Stimulated activated naive B cell treated with anti-CD40 and anti-IgM and Interleukin-4, amounts not matched to agents 10 μg/mL and 1 μg/mL and 100 μg/mL, for 72 hours (primary cell): ENCODE measurements around the gene ATF7IP2.
"Not testable (repeated sequence)": the region's sequence is repeated elsewhere in the genome, so short reads cannot be mapped to it uniquely, and the experiment has no call there.

Experiments used
- ATAC-seq, 2 donors: fragments of 150-1000 bp; cut with Tn5 transposase; replicated peaks; 2 replicates each; pipeline ENCODE4 v1.10.0; 2021; ENCODE audit warnings: moderate library complexity in 1 of 2
- DNase-seq: peaks from one replicate; pipeline ENCODE4 v3.0.0; 2021
- H3K27ac Mint-ChIP-seq: one replicate; pipeline ENCODE4 v1.8.0; 2022; ENCODE audit warnings: mild to moderate bottlenecking, mixed read lengths
- H3K27me3 Mint-ChIP-seq, 2 donors: one replicate each; pipeline ENCODE4 v1.8.0; 2022; ENCODE audit warnings: mixed read lengths in 2 of 2
- H3K36me3 Mint-ChIP-seq, 2 donors: one replicate each; pipeline ENCODE4 v1.8.0; 2022; ENCODE audit warnings: mixed read lengths in 2 of 2, mild to moderate bottlenecking in 1 of 2
- H3K4me1 Mint-ChIP-seq, 2 donors: one replicate each; pipeline ENCODE4 v1.8.0; 2022; ENCODE audit warnings: mixed read lengths in 2 of 2, mild to moderate bottlenecking in 1 of 2
- H3K4me3 Mint-ChIP-seq, 2 donors: one replicate each; pipeline ENCODE4 v1.8.0; 2022; ENCODE audit warnings: mild to moderate bottlenecking in 2 of 2, mixed read lengths in 2 of 2, moderate library complexity in 1 of 2
- H3K9me3 Mint-ChIP-seq, 2 donors: one replicate each; pipeline ENCODE4 v1.8.0; 2022; ENCODE audit warnings: mixed read lengths in 2 of 2, mild to moderate bottlenecking in 1 of 2

Gene ATF7IP2, protein sequence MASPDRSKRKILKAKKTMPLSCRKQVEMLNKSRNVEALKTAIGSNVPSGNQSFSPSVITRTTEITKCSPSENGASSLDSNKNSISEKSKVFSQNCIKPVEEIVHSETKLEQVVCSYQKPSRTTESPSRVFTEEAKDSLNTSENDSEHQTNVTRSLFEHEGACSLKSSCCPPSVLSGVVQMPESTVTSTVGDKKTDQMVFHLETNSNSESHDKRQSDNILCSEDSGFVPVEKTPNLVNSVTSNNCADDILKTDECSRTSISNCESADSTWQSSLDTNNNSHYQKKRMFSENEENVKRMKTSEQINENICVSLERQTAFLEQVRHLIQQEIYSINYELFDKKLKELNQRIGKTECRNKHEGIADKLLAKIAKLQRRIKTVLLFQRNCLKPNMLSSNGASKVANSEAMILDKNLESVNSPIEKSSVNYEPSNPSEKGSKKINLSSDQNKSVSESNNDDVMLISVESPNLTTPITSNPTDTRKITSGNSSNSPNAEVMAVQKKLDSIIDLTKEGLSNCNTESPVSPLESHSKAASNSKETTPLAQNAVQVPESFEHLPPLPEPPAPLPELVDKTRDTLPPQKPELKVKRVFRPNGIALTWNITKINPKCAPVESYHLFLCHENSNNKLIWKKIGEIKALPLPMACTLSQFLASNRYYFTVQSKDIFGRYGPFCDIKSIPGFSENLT

GRCh38 chr16:10385725-10386516, at the start of gene ATF7IP2:
TSS of gene ATF7IP2 (plus strand) at chr16:10386061. CDS start at chr16:10430621, 44,560 bp downstream.
- peak; percentile 97 to 99 for ATAC-seq
- peaks cover 2 to 6% of the 10 kb centered on the region in 2 donors for H3K9me3 Mint-ChIP-seq
- H3K27ac Mint-ChIP-seq = peak within 1 kb of the TSS; percentile 99
- peak within 1 kb of the TSS; percentile 93 to 99 for H3K4me3 Mint-ChIP-seq
- peaks cover 22 to 34% of the 10 kb centered on the region in 2 donors for H3K4me1 Mint-ChIP-seq
- no peaks in the 10 kb centered on the region for H3K27me3 Mint-ChIP-seq
- peak; percentile 92 for DNase-seq
- H3K36me3 Mint-ChIP-seq = peaks cover 18 to 29% of the 10 kb centered on the region in 2 donors

GRCh38 chr16:10338426-10338825, 47.4 kb upstream of the ATF7IP2 start:
- no peak overlapping the region for H3K27ac Mint-ChIP-seq
- peaks cover 20 to 26% of the 10 kb centered on the region in 2 donors for H3K36me3 Mint-ChIP-seq
- no peaks in the 10 kb centered on the region for H3K27me3 Mint-ChIP-seq
- peaks cover 21 to 31% of the 10 kb centered on the region in 2 donors for H3K9me3 Mint-ChIP-seq
- DNase-seq (no peak), ATAC-seq (no peak)
- H3K4me1 Mint-ChIP-seq = peaks cover 10 to 16% of the 10 kb centered on the region in 2 donors
- no peak overlapping the region for H3K4me3 Mint-ChIP-seq

DNA sequence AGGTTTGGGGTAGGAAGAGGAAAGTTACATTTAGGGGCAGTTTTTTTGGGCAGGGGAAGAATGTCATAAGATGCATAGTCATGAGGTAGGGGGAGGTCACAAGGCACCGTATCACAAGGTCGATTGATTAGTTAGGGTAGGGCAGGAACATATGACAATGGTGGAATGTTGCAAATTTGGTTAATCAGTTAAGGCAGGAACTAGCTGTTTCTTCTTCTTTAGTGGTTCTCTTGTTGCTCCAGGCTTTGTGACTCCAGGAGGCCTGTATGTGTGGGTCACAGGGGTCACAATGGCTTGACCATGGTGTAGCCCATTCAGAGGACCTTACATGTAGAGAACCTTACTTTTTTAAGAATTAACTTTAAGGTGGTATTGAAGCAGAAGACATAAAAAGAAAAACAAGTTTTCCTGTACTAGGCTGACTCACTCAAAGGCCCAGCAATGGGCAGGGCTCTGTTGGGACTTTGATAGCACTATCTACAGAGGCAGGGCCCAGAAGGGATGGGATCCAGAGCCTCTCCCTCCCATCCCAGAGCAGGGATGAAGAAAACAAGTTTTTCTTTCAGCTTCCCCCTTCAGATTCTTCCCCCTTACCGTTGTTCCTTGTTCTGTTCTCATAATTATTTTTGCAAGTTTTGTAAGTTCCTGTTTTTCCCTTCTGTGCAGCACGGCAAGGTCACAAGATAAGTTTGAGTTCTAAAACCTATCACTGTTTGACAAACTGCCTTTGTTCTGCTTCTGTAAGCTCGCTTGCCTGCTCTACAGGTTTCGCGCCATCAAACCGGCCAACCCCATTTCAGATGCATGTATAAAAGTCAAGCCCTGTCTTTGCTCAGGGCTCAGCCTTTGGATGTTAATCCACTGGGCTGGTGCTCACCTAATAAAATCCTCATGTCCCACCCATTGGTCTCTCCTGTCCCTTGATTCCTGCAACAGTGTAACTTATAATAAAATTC, 45.8 kb upstream of the ATF7IP2 start:
- H3K27me3 Mint-ChIP-seq = no peaks in the 10 kb centered on the region
- peak overlapping the region; percentile 19 to 47 for H3K4me3 Mint-ChIP-seq
- peaks cover 8 to 10% of the 10 kb centered on the region in 2 donors for H3K4me1 Mint-ChIP-seq
- DNase-seq = peak; percentile 9
- peak overlapping the region; percentile 90 for H3K27ac Mint-ChIP-seq
- peak; percentile 71 to 74 for ATAC-seq
- peaks cover 20 to 26% of the 10 kb centered on the region in 2 donors for H3K36me3 Mint-ChIP-seq
- H3K9me3 Mint-ChIP-seq = peaks cover 22 to 33% of the 10 kb centered on the region in 2 donors

GRCh38 chr16:10343124-10343760, 42.6 kb upstream of the ATF7IP2 start:
- Mint-ChIP-seq H3K4me1 (peaks cover 9 to 13% of the 10 kb centered on the region in 2 donors), H3K36me3 (peaks cover 25 to 33% of the 10 kb centered on the region in 2 donors), H3K9me3 (peaks cover 27 to 35% of the 10 kb centered on the region in 2 donors), H3K27me3 (no peaks in the 10 kb centered on the region), H3K4me3 (no peak overlapping the region), H3K27ac (no peak overlapping the region)
- DNase-seq = no peak
- no peak for ATAC-seq

DNA sequence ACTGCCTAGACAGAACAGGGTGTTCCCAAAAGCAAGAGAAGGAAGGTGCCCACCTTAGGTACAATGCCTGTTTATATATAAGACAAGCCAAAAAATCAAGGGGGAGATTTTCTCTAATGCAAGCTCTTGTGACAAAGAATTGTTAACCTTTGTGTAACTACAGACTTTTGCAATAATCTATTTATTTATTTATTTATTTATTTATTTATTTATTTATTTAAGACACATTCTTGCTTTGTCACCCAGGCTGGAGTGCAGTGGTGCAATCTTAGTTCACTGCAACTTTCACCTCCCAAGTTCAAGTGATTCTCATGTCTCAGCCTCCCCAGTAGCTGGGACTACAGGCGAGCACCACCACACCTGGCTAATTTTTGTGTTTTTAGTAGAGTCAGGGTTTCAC, 41.2 kb upstream of the ATF7IP2 start:
- not testable (repeated sequence) for DNase-seq, H3K4me3 Mint-ChIP-seq, ATAC-seq, H3K27ac Mint-ChIP-seq, H3K27me3 Mint-ChIP-seq
- Mint-ChIP-seq H3K36me3 (peaks cover 18 to 26% of the 10 kb centered on the region in 2 donors), H3K9me3 (peaks cover 25 to 31% of the 10 kb centered on the region in 2 donors), H3K4me1 (peaks cover 6 to 13% of the 10 kb centered on the region in 2 donors)

GRCh38 chr16:10345629-10346028, 40.2 kb upstream of the ATF7IP2 start:
- H3K4me3 Mint-ChIP-seq = no peak overlapping the region
- peaks cover 19 to 23% of the 10 kb centered on the region in 2 donors for H3K9me3 Mint-ChIP-seq
- DNase-seq (no peak), ATAC-seq (no peak)
- H3K36me3 Mint-ChIP-seq = peaks cover 17 to 19% of the 10 kb centered on the region in 2 donors
- H3K27ac Mint-ChIP-seq = no peak overlapping the region
- H3K27me3 Mint-ChIP-seq = no peaks in the 10 kb centered on the region
- H3K4me1 Mint-ChIP-seq = peaks cover 0 to 8% of the 10 kb centered on the region in 2 donors

DNA sequence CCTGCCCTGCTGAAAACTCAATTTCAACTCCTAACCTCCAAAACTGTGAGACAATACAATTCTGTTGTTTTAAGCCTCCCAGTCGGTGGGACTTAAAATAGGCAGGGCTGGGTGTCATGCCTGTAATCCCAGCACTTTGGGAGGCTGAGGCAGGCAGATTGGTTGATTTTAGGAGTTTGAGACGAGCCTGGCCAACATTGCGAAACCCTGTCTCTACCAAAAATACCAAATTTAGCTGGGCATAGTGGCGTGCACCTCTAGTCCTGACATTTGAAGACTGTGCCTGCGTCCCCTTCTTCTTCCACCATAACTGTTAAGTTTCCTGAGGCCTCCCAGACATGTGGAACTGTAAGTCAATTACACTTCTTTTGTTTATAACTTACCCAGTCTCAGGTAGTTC, 36.0 kb upstream of the ATF7IP2 start:
- H3K4me1 Mint-ChIP-seq = peaks cover 0 to 7% of the 10 kb centered on the region in 2 donors
- H3K27ac Mint-ChIP-seq = no peak overlapping the region
- H3K4me3 Mint-ChIP-seq = no peak overlapping the region
- H3K27me3 Mint-ChIP-seq = no peaks in the 10 kb centered on the region
- peaks cover 7 to 9% of the 10 kb centered on the region in 2 donors for H3K36me3 Mint-ChIP-seq
- H3K9me3 Mint-ChIP-seq = peaks cover 5 to 7% of the 10 kb centered on the region in 2 donors
- DNase-seq (no peak), ATAC-seq (no peak)

DNA sequence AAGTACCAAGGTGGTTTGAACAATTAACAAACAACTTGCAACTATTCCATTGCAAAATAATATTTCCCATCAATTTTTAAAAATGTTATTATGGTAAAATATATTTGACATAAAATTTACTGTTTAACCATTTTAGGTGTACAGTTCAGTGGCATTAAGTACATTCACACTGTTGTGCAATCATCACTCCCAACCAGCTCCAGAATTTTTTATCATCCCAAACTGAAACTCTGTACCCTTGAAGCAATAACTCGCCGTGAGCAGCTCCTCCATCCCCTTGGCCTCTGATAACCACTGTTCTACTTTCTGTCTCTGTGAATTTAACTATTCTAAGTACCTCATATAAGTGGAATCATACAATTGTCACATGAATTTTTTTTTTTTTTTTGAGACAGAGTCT, 33.6 kb upstream of the ATF7IP2 start:
- Mint-ChIP-seq H3K27ac (no peak overlapping the region), H3K4me3 (no peak overlapping the region), H3K27me3 (no peaks in the 10 kb centered on the region), H3K36me3 (no peaks in the 10 kb centered on the region), H3K4me1 (no peaks in the 10 kb centered on the region), H3K9me3 (peaks cover 3 to 5% of the 10 kb centered on the region in 2 donors)
- DNase-seq (no peak), ATAC-seq (no peak)

- peaks cover 3 to 5% of the 10 kb centered on the region in 2 donors for H3K9me3 Mint-ChIP-seq
- DNase-seq (no peak), ATAC-seq (no peak)
- H3K36me3 Mint-ChIP-seq = no peaks in the 10 kb centered on the region
- no peak overlapping the region for H3K4me3 Mint-ChIP-seq
- no peaks in the 10 kb centered on the region for H3K27me3 Mint-ChIP-seq
- H3K4me1 Mint-ChIP-seq = no peaks in the 10 kb centered on the region
- no peak overlapping the region for H3K27ac Mint-ChIP-seq
These were observed 30.3 kb upstream of the ATF7IP2 start for GRCh38 chr16:10355589-10355988.

DNA sequence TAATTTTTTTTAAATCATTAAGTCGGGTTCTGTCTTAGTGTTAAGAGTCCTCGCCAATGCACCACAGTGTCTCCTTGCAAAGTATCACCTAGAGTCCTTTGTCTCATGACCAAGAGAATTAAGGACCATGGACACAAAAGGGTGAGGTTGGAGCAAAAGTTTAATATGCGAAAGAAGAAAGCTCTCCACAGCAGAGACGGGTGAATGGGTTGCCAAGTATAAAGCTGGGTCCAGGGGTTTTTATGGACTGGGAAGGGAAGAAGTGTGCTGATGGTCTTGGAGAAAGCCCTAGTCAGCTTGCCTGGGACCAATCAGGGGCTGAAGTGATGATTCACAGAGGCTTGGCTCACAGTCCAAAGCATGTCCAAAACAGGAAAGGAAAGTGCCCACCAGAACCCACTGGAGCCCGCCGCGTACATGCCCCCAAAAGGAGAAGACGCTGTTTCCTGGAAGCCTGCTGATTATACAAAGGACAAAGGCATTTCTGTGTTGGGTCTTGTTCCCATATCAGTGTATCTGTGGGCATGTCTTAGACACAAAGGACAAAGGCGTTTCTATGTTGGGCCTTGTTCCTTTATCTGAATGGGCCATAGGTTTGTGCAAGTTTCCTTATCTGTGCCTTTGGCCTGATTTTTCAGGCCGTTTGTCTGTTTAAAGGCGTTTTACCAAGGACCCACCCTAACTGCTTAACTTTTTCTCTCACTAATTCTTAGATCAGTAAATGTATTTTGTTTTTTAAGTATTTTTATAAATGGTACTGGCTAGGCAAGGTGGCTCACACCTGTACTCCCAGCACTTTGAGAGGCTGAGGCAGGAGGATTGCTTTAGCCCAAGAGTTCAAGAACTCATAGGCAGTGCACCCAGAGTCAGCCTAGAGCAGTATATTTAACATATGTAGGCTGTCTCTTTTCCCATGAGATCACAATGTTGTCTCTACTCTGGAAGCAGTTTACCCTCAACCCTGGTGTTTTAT, 28.7 kb upstream of the ATF7IP2 start:
- H3K36me3 Mint-ChIP-seq = no peaks in the 10 kb centered on the region
- H3K4me3 Mint-ChIP-seq = no peak overlapping the region
- no peaks in the 10 kb centered on the region for H3K27me3 Mint-ChIP-seq
- no peak overlapping the region for H3K27ac Mint-ChIP-seq
- H3K9me3 Mint-ChIP-seq = peaks cover 3 to 5% of the 10 kb centered on the region in 2 donors
- ATAC-seq = no peak
- no peak for DNase-seq
- H3K4me1 Mint-ChIP-seq = peaks cover 3 to 5% of the 10 kb centered on the region in 2 donors

GRCh38 chr16:10361747-10362076, 24.1 kb upstream of the ATF7IP2 start:
- not testable (repeated sequence) for H3K9me3 Mint-ChIP-seq, DNase-seq, ATAC-seq, H3K36me3 Mint-ChIP-seq, H3K27me3 Mint-ChIP-seq
- peaks cover 8 to 13% of the 10 kb centered on the region in 2 donors for H3K4me1 Mint-ChIP-seq
- H3K27ac Mint-ChIP-seq = peak overlapping the region; percentile 67
- peak overlapping the region in 1 of 2 donors; percentile 56 for H3K4me3 Mint-ChIP-seq
